CD14-positive monocyte (primary cell): ENCODE data around the gene CSF2. TPM values are rescaled to one million over a fixed set of nuclear protein-coding genes. Genes with fewer than 3 reads are reported as not detected.

Experiments used
- DNase-seq, 3 donors: peaks; one replicate each; pipeline ENCODE4 v3.0.0-alpha.2; 2011 to 2022
- H2AFZ ChIP-seq: 2 replicates; pipeline ENCODE4 v1.6.0; 2012; ENCODE audit warnings: mild to moderate bottlenecking, low read depth, low read length, inconsistent platforms; ENCODE audit not compliant: insufficient read depth, poor library complexity, severe bottlenecking
- H3K27ac ChIP-seq, 2 donors: 1 replicate in 1 of 2; 2 replicates in 1 of 2; pipeline ENCODE4 v1.5.1; 2012 to 2013; ENCODE audit warnings: low read length in 2 of 2, control low read depth in 1 of 2, inconsistent platforms in 1 of 2, low read depth in 1 of 2, mild to moderate bottlenecking in 1 of 2
- H3K27me3 ChIP-seq, 2 donors: one replicate each; pipeline versions ENCODE4 v1.6.0 to v1.6.1; 2011 to 2013; ENCODE audit warnings: low read length in 2 of 2; ENCODE audit not compliant: control insufficient read depth in 2 of 2, insufficient read depth in 2 of 2
- H3K36me3 ChIP-seq, 2 donors: replicated peaks in 1 of 2; 1 replicate in 1 of 2; 2 replicates in 1 of 2; pipeline versions ENCODE4 v1.5.1 to v1.6.1; 2012 to 2013; ENCODE audit warnings: low read length in 2 of 2, control low read depth in 1 of 2, inconsistent platforms in 1 of 2, mild to moderate bottlenecking in 1 of 2; ENCODE audit not compliant: insufficient read depth in 2 of 2, control insufficient read depth in 1 of 2
- H3K4me1 ChIP-seq, 2 donors: 1 replicate in 1 of 2; 2 replicates in 1 of 2; pipeline versions ENCODE4 v1.5.1 to v1.6.1; 2012 to 2013; ENCODE audit warnings: low read length in 2 of 2, control low read depth in 1 of 2, inconsistent platforms in 1 of 2, mild to moderate bottlenecking in 1 of 2, moderate library complexity in 1 of 2; ENCODE audit not compliant: insufficient read depth in 2 of 2, control insufficient read depth in 1 of 2
- H3K4me2 ChIP-seq: replicated peaks from 2 replicates; pipeline ENCODE3; 2012; ENCODE audit warnings: low read length, moderate library complexity, mild to moderate bottlenecking; ENCODE audit not compliant: poor library complexity, severe bottlenecking; ENCODE audit errors: extremely low read depth
- H3K4me3 ChIP-seq, 3 experiments: fragments of 200-600 bp in 1 of 3; sonication (generic) in 1 of 3; replicated peaks in 1 of 3; 1 replicate in 2 of 3; 2 replicates in 1 of 3; pipeline ENCODE4 v1.5.1; 2011 to 2013; ENCODE audit warnings: low read length in 3 of 3, mild to moderate bottlenecking in 3 of 3, control low read depth in 2 of 3, low read depth in 2 of 3, inconsistent platforms in 1 of 3, moderate library complexity in 1 of 3
- H3K79me2 ChIP-seq: 2 replicates; pipeline ENCODE4 v1.6.0; 2012; ENCODE audit warnings: mild to moderate bottlenecking, control low read depth, inconsistent platforms, low read length, moderate library complexity; ENCODE audit not compliant: insufficient read depth
- H3K9ac ChIP-seq: 2 replicates; pipeline ENCODE4 v1.6.0; 2017; ENCODE audit warnings: low read length, mild to moderate bottlenecking; ENCODE audit not compliant: insufficient read depth, poor library complexity, severe bottlenecking
- H3K9me3 ChIP-seq, 2 donors: replicated peaks in 1 of 2; 1 replicate in 1 of 2; 2 replicates in 1 of 2; pipeline versions ENCODE4 v1.5.1 to v1.6.1; 2012 to 2013; ENCODE audit warnings: low read length in 2 of 2, control low read depth in 1 of 2; ENCODE audit not compliant: control insufficient read depth in 1 of 2, insufficient read depth in 1 of 2
- H4K20me1 ChIP-seq: 2 replicates; pipeline ENCODE4 v1.6.0; 2012; ENCODE audit warnings: mild to moderate bottlenecking, low read length, control low read depth, moderate library complexity; ENCODE audit not compliant: insufficient read depth
- H3K27ac Mint-ChIP-seq, 7 donors: one replicate each; pipeline ENCODE4 v1.8.0; 2020; ENCODE audit warnings: mild to moderate bottlenecking in 7 of 7, mixed read lengths in 7 of 7, moderate library complexity in 6 of 7, inconsistent platforms in 2 of 7
- H3K27me3 Mint-ChIP-seq, 3 donors: one replicate each; pipeline ENCODE4 v1.8.0; 2021 to 2022; ENCODE audit warnings: low read depth in 3 of 3, mild to moderate bottlenecking in 3 of 3, mixed read lengths in 3 of 3, moderate library complexity in 3 of 3, inconsistent platforms in 1 of 3
- H3K36me3 Mint-ChIP-seq, 2 donors: one replicate each; pipeline ENCODE4 v1.8.0; 2020; ENCODE audit warnings: mixed read lengths in 2 of 2, inconsistent platforms in 1 of 2, mild to moderate bottlenecking in 1 of 2
- H3K4me1 Mint-ChIP-seq: one replicate; pipeline ENCODE4 v1.8.0; 2020; ENCODE audit warnings: mild to moderate bottlenecking, mixed read lengths
- H3K4me3 Mint-ChIP-seq, 2 donors: one replicate each; pipeline ENCODE4 v1.8.0; 2020; ENCODE audit warnings: mild to moderate bottlenecking in 2 of 2, mixed read lengths in 2 of 2, moderate library complexity in 1 of 2
- H3K9me3 Mint-ChIP-seq, 7 donors: one replicate each; pipeline ENCODE4 v1.8.0; 2020 to 2022; ENCODE audit warnings: mixed read lengths in 7 of 7, mild to moderate bottlenecking in 6 of 7, moderate library complexity in 6 of 7, inconsistent platforms in 2 of 7
- CTCF ChIP-seq: fragments of 200-600 bp; IDR thresholded peaks from one replicate; pipeline ENCODE4 v1.8.0; 2022; ENCODE audit warnings: antibody characterized with exemption, mild to moderate bottlenecking
- WGBS: methylation state at CpG from one replicate; pipeline ENCODE4 v1.1.5; 2013; ENCODE audit warnings: missing lambda C conversion rate; ENCODE audit not compliant: insufficient coverage; 5-methylcytosine and 5-hydroxymethylcytosine counted together
- intact Hi-C, 2 donors: fragments of 100-400 bp; cut with micrococcal nuclease; formaldehyde crosslinking; loops; one replicate each; pipeline versions ENCODE4 v1.15.0 to v1.15.1; 2023
- polyA plus RNA-seq, 3 donors: library from polyadenylated mRNA; depleted of rRNA in 1 of 3; unstranded in 2 of 3; stranded (reverse) in 1 of 3; fragments of 300-500 nt in 2 of 3; fragments of >200 nt in 1 of 3; fragmentation: Illumina TruSeq in 2 of 3; gene quantifications; 1 replicate in 2 of 3; 2 replicates in 1 of 3; pipeline ENCODE4 v1.2.3, GENCODE V29; 2012 to 2021

The CSF2 gene
- polyA plus RNA-seq, 3 donors: not detected

DNA sequence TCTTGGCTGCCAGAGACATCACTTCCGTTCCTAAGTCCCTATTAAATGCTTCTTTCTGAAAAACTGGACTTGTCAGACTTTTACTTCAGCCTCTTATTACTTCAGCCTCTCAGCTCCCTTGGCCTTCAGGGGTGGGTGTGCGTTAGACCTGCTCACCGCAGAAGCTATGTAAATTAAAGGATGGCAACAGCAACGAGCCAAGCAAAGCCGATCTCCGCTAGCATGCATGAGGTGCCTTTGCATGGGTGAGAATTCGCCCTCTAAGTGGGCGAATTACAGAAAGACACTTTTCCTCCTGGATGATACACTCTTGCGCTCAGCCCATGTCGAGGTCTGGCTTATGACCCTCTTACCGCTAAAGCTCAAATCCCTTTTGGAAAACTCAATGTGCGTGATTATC is 24.0 kb upstream of the CSF2 start:
- Mint-ChIP-seq H3K36me3 (no peaks in the 10 kb centered on the region), H3K27me3 (peaks cover 9 to 29% (median 20%) of the 10 kb centered on the region in 3 donors), H3K27ac (no peak overlapping the region), H3K9me3 (no peaks in the 10 kb centered on the region), H3K4me3 (peak overlapping the region in 1 of 2 donors; percentile 3), H3K4me1 (peaks cover 12% of the 10 kb centered on the region)
- 92% methylated on average over 10 of the region's 12 CpGs for WGBS
- Histone ChIP-seq H3K79me2 (no peaks in the 10 kb centered on the region), H3K9ac (no peak overlapping the region), H3K27ac (no peak overlapping the region), H3K36me3 (no peaks in the 10 kb centered on the region), H2AFZ (no peak overlapping the region), H3K27me3 (peaks cover 0 to 2% of the 10 kb centered on the region in 2 donors), H3K4me1 (peaks cover 0 to 8% of the 10 kb centered on the region in 2 donors), H3K9me3 (no peaks in the 10 kb centered on the region), H3K4me3 (no peak overlapping the region), H4K20me1 (no peaks in the 10 kb centered on the region), H3K4me2 (no peak overlapping the region)
- intact Hi-C loops: no loop called here
- no peak for TF ChIP-seq CTCF
- no peak for DNase-seq

- Histone ChIP-seq H3K4me2 (no peak overlapping the region), H3K4me1 (peaks cover 0 to 8% of the 10 kb centered on the region in 2 donors), H3K36me3 (no peaks in the 10 kb centered on the region), H3K4me3 (no peak overlapping the region), H3K27me3 (no peaks in the 10 kb centered on the region), H3K79me2 (no peaks in the 10 kb centered on the region), H2AFZ (no peak overlapping the region), H4K20me1 (no peaks in the 10 kb centered on the region), H3K9me3 (no peaks in the 10 kb centered on the region), H3K27ac (no peak overlapping the region), H3K9ac (no peak overlapping the region)
- no peak for TF ChIP-seq CTCF
- Mint-ChIP-seq H3K36me3 (no peaks in the 10 kb centered on the region), H3K27ac (no peak overlapping the region), H3K4me3 (no peak overlapping the region), H3K27me3 (peaks cover 8 to 23% (median 16%) of the 10 kb centered on the region in 3 donors), H3K4me1 (peaks cover 11% of the 10 kb centered on the region), H3K9me3 (no peaks in the 10 kb centered on the region)
- intact Hi-C loops: no loop called here
- WGBS: 5% methylated on average over 5 of the region's 5 CpGs
- DNase-seq: peak; percentile 38 to 59 (median 44)
These were observed 23.5 kb upstream of the CSF2 start for GRCh38 chr5:132050136-132050535.
